T-helper 1 cell treated with Interleukin-12 subunit alpha and Interleukin-12 subunit beta and Interleukin-4 antibody, amounts not matched to agents 30 ng/mL and 1 ng/mL, for 36 hours (primary cell): Measurements from ENCODE around the gene LZTS3. TPM values are rescaled to one million over a fixed set of nuclear protein-coding genes. Genes with fewer than 3 reads are reported as not detected.
"Not testable (repeated sequence)": the region's sequence is repeated elsewhere in the genome, so short reads cannot be mapped to it uniquely, and the experiment has no call there.

Experiments used
- intact Hi-C: fragments of 100-400 bp; cut with micrococcal nuclease; formaldehyde crosslinking; loops from one replicate; pipeline ENCODE4 v1.15.1; 2024
- total RNA-seq: library from RNA; stranded (reverse); gene quantifications from 2 replicates; pipeline ENCODE4 v1.2.3, GENCODE V29; 2022

LZTS3 gene
- total RNA-seq, 1 donor from 2014 or later = 0.69 TPM

DNA sequence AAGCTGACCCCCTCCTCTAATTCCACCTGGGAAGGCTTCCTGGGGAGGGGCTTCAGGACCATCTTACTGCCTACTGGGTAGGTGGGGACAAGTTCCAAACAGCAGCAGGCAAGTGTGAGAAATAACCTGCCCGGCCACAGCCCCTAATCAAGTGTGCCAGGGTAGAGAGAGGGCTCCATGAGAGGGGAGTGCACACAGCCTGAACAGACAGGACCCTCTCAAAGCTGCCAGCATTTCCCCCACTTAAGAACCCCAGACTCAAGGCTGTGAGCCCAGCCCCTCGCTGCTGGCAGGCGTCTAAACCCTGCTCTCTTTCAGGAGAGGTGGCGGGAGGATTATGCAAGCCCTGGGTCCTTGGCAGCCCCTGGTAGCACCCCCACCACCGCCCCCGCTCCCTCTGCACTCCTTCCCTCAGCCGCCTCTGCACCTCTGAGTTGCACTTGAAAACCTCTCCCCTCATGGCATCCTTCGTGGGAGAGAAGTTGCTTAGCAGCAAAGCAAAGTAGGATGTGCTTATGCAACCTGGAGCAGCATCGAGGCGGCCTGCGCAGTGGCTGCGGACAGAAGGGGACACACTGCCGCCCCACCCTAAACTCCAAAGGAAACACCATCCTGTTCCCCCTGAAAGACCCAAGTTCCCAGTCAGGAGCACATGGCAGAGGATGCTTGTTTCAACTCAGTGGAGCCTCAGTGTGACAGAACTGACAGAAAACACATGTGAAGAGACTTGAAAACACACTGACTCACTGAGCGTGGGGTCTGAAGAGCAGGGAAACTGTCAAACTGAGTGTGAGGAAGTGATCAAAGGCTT is 20.7 kb upstream of the LZTS3 start:
- intact Hi-C loops = no loop called here

DNA sequence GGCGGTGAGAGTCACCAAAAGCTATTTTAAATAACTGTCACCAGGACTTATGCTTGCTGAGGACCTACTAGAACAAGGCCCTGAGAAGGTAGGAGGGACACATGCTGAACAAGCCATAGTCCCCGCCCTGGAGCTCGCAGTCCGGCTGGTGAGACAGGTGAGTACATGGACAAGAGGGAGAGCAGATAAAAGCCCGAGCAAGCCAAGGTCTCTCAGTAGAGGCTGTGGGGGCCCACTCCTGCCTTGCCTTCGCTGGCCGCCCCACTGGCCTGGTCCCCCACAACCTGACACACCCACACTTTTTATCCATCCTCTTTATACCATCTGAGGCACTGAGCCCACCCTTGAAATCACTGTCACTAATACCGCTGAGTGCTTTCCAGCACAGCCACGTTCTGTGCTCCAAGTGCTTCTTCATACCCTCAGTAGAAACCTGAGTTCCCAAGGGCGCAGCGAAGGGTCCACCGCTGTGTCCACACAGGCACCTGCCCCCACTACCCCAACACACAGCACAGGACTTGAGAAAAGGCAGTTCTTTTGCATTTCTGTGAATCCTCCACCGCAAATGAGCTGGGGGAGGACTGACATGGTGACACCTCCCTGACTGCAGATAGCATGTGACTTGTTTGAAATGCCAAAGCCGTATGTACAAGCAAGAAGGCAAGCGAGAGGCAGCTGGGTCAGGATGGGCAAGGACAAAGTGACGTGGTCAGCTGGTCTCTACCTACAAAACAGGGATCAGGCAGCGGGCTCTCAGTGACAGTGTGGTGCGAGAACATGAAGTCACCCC is 19.1 kb upstream of the LZTS3 start:
- intact Hi-C loops = no loop called here

DNA sequence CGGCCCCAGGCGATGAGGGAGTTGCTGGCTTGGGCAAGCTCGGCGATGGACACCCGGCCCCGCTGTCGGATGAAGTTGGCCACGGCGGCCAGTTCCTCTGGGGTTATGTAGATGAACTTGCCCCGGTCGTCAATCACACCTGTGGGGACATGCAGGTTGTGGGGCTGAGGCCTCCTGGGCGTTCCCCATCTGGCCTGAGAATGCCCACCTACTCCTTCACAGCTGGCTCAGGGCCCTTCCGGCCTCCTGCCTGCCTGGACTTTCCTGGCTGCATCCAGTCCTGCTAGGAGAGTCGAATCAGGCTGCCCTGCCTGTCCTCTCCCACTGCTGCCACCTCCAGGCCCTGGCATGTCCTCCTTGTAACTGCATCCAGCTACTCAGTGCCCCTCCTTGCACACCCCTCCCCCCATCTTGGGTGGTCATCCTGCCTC is 17.3 kb upstream of the LZTS3 start:
- intact Hi-C loops = no loop called here

DNA sequence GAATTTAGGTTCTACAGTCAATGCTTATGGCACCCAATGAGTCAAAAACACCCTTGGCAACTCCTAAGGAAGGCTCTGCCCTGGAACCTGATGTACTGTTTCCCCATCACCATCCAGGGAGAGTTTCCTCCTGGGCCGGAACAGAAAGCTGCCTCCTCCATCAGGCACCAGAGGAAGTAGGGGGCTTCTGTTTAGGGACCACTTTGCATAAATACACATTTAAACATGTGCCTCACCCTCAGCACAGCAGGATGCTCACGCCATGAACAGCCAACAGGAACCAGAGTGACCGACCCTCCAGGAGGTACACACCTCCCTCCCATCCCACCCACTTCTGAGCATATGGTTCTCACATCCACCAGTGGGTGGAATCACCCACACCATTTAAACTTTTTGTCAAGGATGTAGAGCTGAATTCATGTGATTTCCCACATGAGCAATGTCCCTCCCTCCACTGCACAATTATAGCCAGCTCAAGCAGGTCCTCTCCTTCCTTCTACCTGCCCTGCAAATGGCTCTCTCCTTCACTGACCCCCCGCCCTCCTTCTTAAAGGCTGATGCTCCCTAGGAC is 16.3 kb upstream of the LZTS3 start:
- intact Hi-C loops = no loop called here

DNA sequence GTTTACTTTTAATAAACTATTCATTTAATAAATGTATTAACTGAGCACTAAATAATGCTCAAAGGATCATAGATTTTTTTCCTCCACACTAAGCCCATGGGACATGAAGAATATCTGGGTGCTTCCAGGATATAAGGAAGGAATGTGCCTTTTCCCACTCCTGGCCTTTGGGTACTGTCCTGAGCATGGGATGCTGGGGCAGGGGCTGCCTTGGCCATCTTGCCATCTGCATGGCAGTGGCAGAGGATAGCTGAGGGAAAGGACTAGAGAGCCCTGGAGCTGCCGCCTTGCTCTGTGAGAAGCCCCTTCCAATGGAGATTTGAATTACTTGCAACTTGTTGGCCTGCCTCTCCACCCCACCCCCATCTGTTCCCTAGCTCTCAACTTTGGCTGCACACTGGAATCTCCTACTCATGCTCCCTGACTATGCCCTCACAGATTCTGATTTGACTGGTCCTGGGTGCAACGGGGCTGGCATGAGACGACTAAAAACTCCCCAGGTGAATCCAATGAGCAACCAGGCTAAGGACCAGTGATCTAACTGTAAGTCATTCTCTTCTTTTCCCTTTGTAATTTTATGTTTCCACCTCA is 15.6 kb upstream of the LZTS3 start:
- intact Hi-C loops = no loop called here

DNA sequence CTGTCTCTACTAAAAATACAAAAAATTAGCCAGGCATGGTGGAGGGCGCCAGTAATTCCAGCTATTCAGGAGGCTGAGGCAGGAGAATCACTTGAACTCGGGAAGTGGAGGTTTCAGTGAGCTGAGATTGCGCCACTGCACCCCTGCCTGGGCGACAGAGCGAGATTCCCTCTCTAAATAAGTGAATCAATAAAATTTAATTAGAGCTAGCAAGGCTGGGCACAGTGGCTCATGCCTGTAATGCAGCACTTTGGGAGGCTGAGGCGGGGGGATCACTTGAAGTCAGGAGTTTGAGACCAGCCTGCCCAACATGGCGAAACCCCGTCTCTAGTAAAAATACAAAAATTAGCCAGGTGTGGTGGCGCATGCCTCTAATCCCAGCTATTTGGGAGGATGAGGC is 14.5 kb upstream of the LZTS3 start:
- intact Hi-C loops = not testable (repeated sequence)

DNA sequence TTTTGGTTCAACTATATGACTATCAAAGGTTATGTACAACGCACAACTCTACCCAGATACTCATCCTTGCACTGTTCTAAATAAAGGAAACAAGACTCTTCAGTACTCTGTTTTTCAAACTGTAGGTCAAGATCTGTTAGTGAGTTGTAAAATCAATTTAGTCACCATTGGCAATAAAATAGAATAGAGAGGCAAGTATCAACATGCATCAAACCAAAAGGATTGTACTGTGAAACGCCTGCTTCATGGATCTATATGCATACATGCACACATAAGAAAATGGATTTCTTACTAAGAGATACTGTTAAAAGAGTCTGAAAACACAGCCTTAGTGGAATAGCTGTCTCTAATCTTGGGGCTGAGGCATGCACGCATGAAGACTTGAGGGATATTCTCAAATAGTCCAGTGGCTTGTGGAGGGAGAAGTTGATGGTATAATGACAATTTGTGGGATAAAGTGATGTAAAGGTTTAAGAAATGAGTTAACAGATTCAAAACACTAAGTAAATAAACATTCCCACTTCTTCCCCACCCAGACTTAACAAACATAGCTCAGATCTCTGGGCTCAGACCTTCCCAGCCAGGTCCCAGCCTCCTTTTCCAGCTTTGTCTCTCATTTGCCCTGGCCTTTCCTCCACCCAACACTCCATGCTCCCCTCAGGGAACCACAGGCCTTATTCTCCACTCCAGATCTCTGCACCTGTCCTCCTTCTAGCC is 10.7 kb upstream of the LZTS3 start:
- intact Hi-C loops = no loop called here

DNA sequence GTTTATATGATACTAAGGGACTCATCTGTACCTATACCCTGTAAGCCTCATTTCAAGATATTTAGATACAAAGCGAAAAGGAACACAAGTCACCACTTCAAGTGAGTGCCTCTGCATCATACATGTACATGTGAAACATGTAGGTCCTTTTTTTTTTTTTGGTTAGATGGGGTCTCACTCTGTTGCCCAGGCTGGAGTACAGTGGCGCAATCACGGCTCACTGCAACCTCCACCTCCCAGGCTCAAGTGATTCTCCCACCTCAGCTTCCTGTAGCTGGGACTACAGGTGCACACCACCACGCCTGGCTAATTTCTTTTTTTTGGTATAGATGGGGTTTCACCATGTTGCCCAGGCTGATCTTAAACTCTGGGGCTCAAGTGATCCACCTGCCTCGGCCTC is 9.1 kb upstream of the LZTS3 start:
- intact Hi-C loops = not testable (repeated sequence)

DNA sequence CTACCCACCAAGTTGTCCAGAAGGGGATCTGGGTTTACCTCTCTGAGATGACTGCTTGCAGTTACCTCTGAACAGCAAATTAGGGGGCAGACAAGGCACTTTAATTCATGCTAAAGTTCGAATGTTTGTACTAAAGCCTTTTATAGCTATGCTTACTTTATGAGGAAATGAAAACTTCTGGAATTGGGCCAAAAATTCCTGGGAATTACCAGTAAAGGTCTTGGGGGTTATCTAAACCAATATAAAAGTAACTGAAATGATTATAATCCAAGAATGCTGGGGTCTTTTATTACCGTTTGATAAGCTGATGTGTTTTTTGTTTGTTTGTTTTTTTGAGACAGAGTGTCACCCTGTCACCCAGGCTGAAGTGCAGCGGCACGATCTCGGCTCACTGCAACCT is 7.9 kb upstream of the LZTS3 start:
- intact Hi-C loops = no loop called here

DNA sequence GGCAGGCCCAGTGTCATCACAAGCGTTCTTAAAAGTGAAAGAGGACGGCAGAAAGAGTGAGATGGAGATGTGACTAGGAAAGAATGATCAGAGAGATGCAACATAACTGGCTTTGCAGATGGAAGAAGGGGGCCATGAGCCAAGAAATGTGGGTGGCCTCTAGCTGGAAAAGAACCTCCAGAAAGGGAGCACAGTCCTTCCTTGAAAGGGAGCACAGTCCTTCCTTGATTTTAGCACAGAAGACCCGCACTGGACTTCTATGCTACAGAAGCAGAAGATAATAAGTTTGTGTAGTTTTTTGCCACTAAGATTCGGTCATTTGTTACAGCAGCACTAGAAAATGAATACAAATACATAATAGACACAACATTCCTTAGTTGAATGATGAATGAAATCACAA is 7.0 kb upstream of the LZTS3 start:
- intact Hi-C loops = no loop called here

DNA sequence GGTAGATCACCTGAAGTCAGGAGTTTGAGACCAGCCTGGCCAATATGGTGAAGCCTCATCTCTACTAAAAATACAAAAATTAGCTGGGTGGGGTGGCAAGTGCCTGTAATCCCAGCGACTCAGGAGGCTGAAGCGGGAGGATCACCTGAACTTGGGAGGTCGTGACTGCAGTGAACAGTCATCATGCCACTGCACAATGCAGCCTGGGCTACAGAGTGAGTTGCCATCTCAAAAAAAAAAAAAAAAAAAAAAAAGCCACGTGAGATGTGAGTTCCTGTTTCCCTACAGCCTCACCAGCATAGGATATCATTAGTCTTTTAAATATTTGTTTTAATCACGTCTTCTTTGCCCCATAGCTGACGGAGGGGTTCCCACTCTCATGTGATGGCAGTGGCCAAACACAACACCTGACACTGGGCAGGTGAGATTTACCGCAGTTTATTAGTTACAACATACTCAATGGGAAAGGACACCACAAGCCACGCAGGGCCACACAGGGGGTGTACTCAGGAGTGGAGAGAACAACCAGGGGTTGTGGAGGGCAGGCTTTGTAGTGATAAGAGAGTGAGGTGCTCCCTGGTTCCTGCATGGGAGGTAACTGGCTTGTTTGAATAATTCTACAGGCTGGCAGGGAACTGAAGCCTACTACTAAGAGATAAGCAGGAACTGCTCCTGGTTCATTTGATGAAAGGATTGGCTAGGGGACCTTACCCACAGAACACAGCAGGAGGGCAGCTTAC is 4.6 kb upstream of the LZTS3 start:
- intact Hi-C loops = no loop called here

DNA sequence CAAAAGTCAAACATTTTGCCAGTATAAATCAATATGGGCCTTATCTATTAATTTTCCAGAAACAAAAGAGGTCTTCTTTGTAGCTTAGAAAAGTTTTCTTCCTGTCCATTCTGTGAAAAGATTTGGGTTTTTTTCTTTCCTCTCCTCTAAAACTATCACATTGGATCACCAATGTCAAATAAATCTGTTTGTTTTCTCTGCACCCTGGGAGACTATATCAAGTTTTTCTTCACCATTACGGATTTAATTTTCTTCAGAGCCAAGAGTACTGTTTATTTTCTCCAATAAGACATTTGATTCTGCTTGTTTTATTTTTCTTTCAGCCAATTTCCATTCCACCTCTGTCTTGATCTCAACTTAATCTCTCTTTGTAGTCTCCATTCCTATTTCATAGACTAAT is 1.9 kb upstream of the LZTS3 start:
- intact Hi-C loops = no loop called here

DNA sequence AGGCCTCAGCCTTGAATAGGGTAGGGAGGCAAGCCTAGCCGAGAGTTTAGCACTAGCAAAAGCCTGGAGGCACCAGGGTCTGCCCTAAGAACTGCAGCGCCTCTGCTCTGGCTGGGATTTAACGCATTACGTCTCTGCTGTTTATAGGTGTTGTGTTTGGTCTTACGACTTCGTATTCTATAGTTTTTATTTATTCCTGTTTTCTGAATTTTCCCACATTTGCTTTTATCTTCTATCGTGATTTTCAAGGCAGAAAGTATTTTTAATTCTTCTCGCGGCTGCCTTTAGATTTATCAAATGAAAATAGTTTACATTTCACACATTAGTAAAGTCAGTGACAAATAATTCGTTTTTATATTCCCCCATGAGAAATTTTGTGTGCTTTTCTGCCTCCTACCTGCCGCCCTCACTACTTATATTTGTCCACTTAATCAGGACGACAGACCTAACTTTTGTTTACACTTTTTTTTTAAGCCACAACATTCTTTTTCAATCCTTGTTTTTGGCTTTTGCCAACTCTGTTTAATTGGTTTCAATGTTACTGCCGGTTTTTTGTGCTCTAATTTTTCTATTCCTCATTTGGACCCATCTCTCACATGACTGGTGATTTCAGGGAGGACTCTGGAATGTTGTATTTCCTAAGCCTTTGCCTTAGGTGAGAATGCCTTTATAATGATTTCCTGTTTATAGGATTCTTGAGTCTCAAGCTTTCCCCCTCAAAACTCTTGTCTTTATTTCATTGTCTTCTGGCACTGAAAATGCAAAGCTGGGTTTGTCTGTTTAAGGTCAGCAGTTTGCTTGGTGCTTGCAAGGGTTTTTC is 1.3 kb upstream of the LZTS3 start:
- intact Hi-C loops = loop anchor here (5.0 kb wide), 2 partner anchors 102 to 1072 kb away; partner anchors contain the start of genes OXT and STK35

DNA sequence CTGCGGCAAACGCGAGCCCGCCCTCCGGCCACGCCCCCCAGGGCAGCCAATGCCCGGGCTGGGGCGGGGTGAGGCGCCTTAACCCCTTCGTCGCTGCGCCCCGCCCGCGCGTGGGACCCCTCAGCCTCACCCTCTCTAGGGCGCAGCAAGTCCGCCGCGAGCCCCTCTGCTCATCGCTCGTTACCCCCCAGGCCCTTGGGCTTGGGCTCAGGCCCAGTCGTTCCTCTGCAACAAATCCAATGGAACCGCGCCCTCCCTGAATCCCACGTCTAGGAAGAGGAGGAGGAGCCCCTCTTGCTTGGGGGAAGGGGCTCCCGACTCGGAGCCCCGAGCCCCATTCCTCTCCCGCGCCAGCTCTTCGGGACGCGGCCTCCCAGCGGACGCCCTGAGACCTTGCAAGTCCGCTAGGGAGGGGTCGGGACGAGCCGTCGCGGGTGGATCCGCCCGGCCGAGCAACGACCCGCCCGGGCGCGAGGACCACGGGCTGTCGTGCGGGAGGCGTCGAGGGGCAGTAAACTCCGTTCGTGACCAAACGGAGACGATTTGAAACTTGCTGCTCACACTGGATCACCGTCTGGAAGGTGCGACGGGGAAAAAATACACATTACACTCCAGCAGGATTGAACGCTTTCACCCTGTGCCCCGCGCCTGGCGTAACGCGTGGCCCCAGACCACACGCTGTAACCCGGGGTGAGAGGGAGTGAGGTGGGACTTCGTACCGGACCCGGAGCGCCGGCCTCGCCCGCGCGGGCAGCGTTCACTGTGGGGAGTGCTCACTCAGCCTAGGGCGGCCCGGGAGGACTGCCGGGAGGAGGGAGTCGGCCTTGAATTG is 477 bp upstream of the LZTS3 start:
- intact Hi-C loops = loop anchor here (1.0 to 5.0 kb wide), 10 partner anchors 15 to 1072 kb away; partner anchors contain the start of genes DDRGK1, FASTKD5, ITPA and NOP56

DNA sequence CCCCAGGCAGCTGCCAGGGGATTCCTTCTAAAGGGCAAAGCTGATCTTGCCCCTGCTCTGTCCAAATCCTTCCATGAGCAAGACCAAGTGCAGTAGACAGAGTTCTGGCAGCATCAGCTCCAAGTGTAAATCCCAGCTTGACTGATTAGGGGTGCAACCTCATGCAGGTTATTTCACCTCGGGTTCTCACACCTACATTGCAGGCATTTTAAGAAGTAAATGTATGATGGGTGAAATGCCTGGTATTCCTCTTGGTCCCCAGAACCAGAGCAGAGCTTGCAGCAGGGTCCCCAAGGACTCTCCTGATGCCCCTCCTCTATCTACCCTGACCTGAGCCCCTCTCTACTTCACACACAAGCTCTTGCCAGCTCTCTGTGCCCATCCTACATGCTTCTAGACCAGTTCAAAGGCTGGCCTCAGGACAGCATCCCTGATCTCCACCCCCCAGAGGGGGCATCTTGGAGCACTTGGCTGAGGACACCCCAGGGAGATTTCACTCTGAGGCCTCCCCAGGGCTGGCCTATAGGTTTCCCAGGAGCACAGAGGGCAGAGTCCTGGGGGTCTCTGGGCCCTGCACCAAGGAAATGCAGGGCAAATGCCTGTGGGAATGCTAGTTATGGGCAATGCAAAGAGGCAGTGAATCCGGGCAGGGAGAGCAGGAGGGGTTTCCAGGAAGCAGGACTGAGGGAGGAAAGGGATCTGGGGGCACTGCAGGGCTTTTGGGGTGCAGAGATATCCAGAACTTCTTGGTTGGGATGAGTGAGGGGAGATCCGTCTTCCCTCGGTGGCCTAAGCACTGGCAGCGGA is 1.0 kb downstream of the LZTS3 start:
- intact Hi-C loops = loop anchor here (2.0 to 5.0 kb wide), 4 partner anchors 66 to 1070 kb away; partner anchors contain the start of genes OXT, SLC4A11 and STK35

DNA sequence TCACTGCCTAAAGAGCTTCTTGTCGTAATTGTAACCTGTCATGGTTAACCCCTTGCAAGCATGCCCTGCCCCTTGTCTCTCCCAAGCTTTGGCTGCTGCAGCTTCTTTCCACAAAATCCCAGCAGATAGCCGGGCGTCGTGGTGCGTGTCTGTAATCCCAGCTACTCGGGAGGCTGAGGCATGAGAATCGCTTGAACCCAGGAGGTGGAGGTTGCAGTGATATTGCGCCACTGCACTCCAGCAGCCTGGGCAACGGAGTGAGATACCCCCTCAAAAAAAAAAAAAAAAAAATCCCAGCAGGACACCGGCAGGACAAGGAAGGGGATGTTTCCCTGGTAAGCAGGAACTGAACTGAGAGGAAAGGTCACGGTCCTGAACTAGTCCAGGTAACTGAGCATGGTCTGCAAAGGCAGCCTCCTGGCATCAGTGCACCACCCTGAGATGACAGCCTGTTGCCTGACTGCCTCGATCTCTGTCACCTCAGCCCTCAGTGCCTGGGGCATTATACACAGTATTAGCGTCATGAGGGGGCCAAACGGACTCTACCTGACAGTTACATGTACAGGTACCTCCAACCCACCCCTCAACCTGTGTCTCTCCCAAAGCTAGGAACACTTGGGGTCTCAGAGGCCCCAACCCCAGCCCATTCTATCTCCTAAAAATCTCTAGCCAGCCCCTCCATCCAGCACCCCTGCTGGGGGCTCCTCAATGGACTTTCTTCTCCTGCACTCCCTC is 1.8 kb downstream of the LZTS3 start:
- intact Hi-C loops = loop anchor here (2.0 to 5.0 kb wide), 4 partner anchors 67 to 1069 kb away; partner anchors contain the start of genes OXT, SLC4A11 and STK35
